Body of pancreas (tissue), 4 donors: Measurements from ENCODE around the gene CDKN2C.

Source experiments
- POLR2A ChIP-seq, 3 donors: fragments of 450-650 bp; IDR thresholded peaks; one replicate each; pipeline ENCODE4 v1.6.1; 2016; ENCODE audit warnings: antibody characterized with exemption in 3 of 3, mild to moderate bottlenecking in 2 of 3
- TF ChIP-seq, protein P1 (sequence below), 7 experiments: fragments of 450-650 bp in 4 of 7; fragments of 200-600 bp in 3 of 7; sonication (generic) in 3 of 7; IDR thresholded peaks; one replicate each; pipeline ENCODE4 v1.5.1; 2016 to 2019; ENCODE audit warnings: antibody characterized with exemption in 7 of 7

DNA sequence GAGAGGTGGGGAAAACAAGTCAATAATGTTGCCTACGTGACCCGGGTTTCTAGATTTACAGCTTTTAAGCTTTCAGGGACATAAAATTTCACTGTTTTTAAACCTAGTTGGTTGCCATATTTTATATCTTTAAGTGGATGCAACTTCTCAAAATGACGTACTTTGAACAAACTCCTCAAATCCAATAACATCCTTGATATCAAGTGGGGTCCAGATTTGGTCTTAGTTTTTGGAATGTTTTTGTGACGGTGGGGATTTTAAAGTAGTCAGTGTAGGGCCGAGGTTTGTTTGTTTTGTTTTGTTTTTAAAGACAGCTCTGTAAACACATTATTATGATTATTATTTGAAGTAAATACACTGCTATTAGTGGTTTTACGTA, 453 bp downstream of the CDKN2C start:
- TF ChIP-seq, protein P1, sequence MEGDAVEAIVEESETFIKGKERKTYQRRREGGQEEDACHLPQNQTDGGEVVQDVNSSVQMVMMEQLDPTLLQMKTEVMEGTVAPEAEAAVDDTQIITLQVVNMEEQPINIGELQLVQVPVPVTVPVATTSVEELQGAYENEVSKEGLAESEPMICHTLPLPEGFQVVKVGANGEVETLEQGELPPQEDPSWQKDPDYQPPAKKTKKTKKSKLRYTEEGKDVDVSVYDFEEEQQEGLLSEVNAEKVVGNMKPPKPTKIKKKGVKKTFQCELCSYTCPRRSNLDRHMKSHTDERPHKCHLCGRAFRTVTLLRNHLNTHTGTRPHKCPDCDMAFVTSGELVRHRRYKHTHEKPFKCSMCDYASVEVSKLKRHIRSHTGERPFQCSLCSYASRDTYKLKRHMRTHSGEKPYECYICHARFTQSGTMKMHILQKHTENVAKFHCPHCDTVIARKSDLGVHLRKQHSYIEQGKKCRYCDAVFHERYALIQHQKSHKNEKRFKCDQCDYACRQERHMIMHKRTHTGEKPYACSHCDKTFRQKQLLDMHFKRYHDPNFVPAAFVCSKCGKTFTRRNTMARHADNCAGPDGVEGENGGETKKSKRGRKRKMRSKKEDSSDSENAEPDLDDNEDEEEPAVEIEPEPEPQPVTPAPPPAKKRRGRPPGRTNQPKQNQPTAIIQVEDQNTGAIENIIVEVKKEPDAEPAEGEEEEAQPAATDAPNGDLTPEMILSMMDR (IDR thresholded peaks at IDR 0.05), result no peak
- TF ChIP-seq POLR2A (IDR thresholded peaks at IDR 0.05), result no peak
